HepG2 (cell line): ENCODE measurements around the gene IL3RA. TPM values are rescaled to one million over a fixed set of nuclear protein-coding genes. Genes with fewer than 3 reads are reported as not detected.

Experiments
- ATAC-seq: fragments of 200-7000 bp; cut with Tn5 transposase; 3 replicates; pipeline ENCODE4 v1.9.1; 2020; ENCODE audit warnings: mild to moderate bottlenecking, moderate library complexity
- BruUV-seq: library from RNA; stranded (reverse); fragments of 400-500 nt; replicated peaks from 2 replicates; lab custom pipeline; 2021; lab: Mats Ljungman, UMichigan
- CTCF ChIA-PET: fragments of 300-600 bp; formaldehyde crosslinking; extraction: SDS; loops from one replicate; lab custom pipeline; 2021; ENCODE audit warnings: low total read pairs, inconsistent platforms, low intra/inter-chr PET ratio; lab: Yijun Ruan, JAX
- POLR2A ChIA-PET: fragments of 350-600 bp; sonication (Branson Sonifier 250); formaldehyde crosslinking; loops from one replicate; lab custom pipeline; 2020; ENCODE audit warnings: antibody characterized with exemption, inconsistent platforms; lab: Yijun Ruan, JAX
- DNase-seq: peaks from one replicate; pipeline ENCODE4 v3.0.0-alpha.2; 2015; ENCODE audit warnings: low spot score
- FAIRE-seq: peaks from 3 replicates; lab custom pipeline; 2011; peaks lifted over from hg19 to GRCh38; lab: Jason Lieb, UNC
- H2AFZ ChIP-seq: one replicate; pipeline ENCODE4 v1.6.1; 2011; ENCODE audit warnings: low read length, inconsistent platforms
- H3K27ac ChIP-seq: fragments of 300-600 bp; 3 replicates; pipeline ENCODE4 v1.8.0; 2011; ENCODE audit warnings: mixed run types, mild to moderate bottlenecking, mixed read lengths, low read length, inconsistent platforms; ENCODE audit not compliant: insufficient read depth; ENCODE audit errors: extremely low read length
- H3K27me3 ChIP-seq, 2 experiments: fragments of 200-600 bp in 1 of 2; 2 replicates in 1 of 2; 3 replicates in 1 of 2; pipeline versions ENCODE4 v1.6.0 to v1.8.0; 2011; ENCODE audit warnings: low read length in 2 of 2, mild to moderate bottlenecking in 2 of 2, moderate library complexity in 2 of 2, inconsistent platforms in 1 of 2; ENCODE audit not compliant: insufficient read depth in 2 of 2, control insufficient read depth in 1 of 2
- H3K36me3 ChIP-seq, 2 experiments: fragments of 200-600 bp in 1 of 2; replicated peaks in 1 of 2; 2 replicates in 1 of 2; 3 replicates in 1 of 2; pipeline versions ENCODE4 v1.5.1 to v1.8.0; 2011; ENCODE audit warnings: low read length in 2 of 2, inconsistent platforms in 1 of 2; ENCODE audit not compliant: insufficient read depth in 2 of 2, control insufficient read depth in 1 of 2
- H3K4me1 ChIP-seq: 2 replicates; pipeline ENCODE4 v1.5.1; 2012; ENCODE audit warnings: low read length, inconsistent platforms; ENCODE audit not compliant: insufficient read depth
- H3K4me2 ChIP-seq: 2 replicates; pipeline ENCODE4 v1.6.0; 2011; ENCODE audit warnings: low read depth, low read length, inconsistent platforms
- H3K4me3 ChIP-seq, 3 experiments: fragments of 200-600 bp in 1 of 3; sonication (generic), shearing (Covaris generic) in 1 of 3; replicated peaks in 1 of 3; 2 replicates each; pipeline ENCODE4 v1.5.1; 2011 to 2016; ENCODE audit warnings: low read length in 3 of 3, inconsistent platforms in 2 of 3, low read depth in 2 of 3, mild to moderate bottlenecking in 2 of 3, control low read depth in 1 of 3, mixed read lengths in 1 of 3; ENCODE audit not compliant: insufficient read depth in 1 of 3
- H3K79me2 ChIP-seq: one replicate; pipeline ENCODE4 v1.6.1; 2011; ENCODE audit warnings: low read length, inconsistent platforms; ENCODE audit not compliant: insufficient read depth
- H3K9ac ChIP-seq: 2 replicates; pipeline ENCODE4 v1.6.0; 2011; ENCODE audit warnings: mild to moderate bottlenecking, low read depth, low read length, inconsistent platforms; ENCODE audit not compliant: insufficient read depth
- H3K9me3 ChIP-seq: 2 replicates; pipeline ENCODE4 v1.5.1; 2012; ENCODE audit warnings: mild to moderate bottlenecking, low read length
- H4K20me1 ChIP-seq: 2 replicates; pipeline ENCODE4 v1.6.0; 2011; ENCODE audit warnings: inconsistent platforms, mild to moderate bottlenecking, low read length, moderate library complexity; ENCODE audit not compliant: insufficient read depth
- ADNP ChIP-seq: sonication (generic); formaldehyde crosslinking; IDR thresholded peaks from 2 replicates; pipeline ENCODE4 v1.4.0; 2020; ENCODE audit warnings: missing genetic modification reagents
- BORCS8-MEF2B ChIP-seq: sonication (generic); formaldehyde crosslinking; IDR thresholded peaks from 2 replicates; pipeline ENCODE4 v1.8.0; 2022; ENCODE audit warnings: mild to moderate bottlenecking, missing genetic modification reagents
- CEBPG ChIP-seq: IDR thresholded peaks from 2 replicates; pipeline ENCODE4 v1.6.1; 2016
- CSRNP2 ChIP-seq: sonication (generic); formaldehyde crosslinking; conservative IDR thresholded peaks from 2 replicates; pipeline ENCODE4 v1.8.0; 2022; ENCODE audit warnings: low read depth, missing genetic modification reagents
- ELF1 ChIP-seq: sonication (generic); formaldehyde crosslinking; IDR thresholded peaks from 2 replicates; pipeline ENCODE4 v1.4.0; 2020; ENCODE audit warnings: missing genetic modification reagents
- FOXC1 ChIP-seq: sonication (generic); formaldehyde crosslinking; IDR thresholded peaks from 2 replicates; pipeline ENCODE4 v1.8.0; 2022; ENCODE audit warnings: mild to moderate bottlenecking, missing genetic modification reagents, borderline replicate concordance
- IRF1 ChIP-seq: sonication (generic); formaldehyde crosslinking; IDR thresholded peaks from 2 replicates; pipeline ENCODE4 v1.4.0; 2020; ENCODE audit warnings: low read depth, mild to moderate bottlenecking, missing genetic modification reagents
- POLR2A ChIP-seq, 2 experiments: IDR thresholded peaks; 2 replicates each; pipeline ENCODE4 v1.6.1; 2011; ENCODE audit warnings: low read depth in 2 of 2, low read length in 2 of 2, mild to moderate bottlenecking in 1 of 2, moderate library complexity in 1 of 2; ENCODE audit not compliant: insufficient read depth in 1 of 2
- POLR2AphosphoS5 ChIP-seq: IDR thresholded peaks from 2 replicates; pipeline ENCODE4 v1.6.1; 2012; ENCODE audit warnings: low read depth, low read length
- POLR2G ChIP-seq: fragments of 200-400 bp; formaldehyde crosslinking; IDR thresholded peaks from 2 replicates; pipeline ENCODE4 v1.6.1; 2018; ENCODE audit warnings: mild to moderate bottlenecking, low read depth, low read length, moderate library complexity
- RBM22 ChIP-seq: fragments of 200-400 bp; formaldehyde crosslinking; optimal IDR thresholded peaks from 2 replicates; pipeline ENCODE3; 2017; ENCODE audit warnings: mild to moderate bottlenecking, low read length, moderate library complexity
- REPIN1 ChIP-seq: sonication (generic); formaldehyde crosslinking; IDR thresholded peaks from 2 replicates; pipeline ENCODE4 v1.8.0; 2022; ENCODE audit warnings: missing genetic modification reagents, low read depth, mild to moderate bottlenecking, borderline replicate concordance
- TOPORS ChIP-seq: sonication (generic); formaldehyde crosslinking; IDR thresholded peaks from 2 replicates; pipeline ENCODE4 v1.8.0; 2023; ENCODE audit warnings: mild to moderate bottlenecking, missing genetic modification reagents
- ZMYM3 ChIP-seq: sonication (generic); formaldehyde crosslinking; IDR thresholded peaks from 2 replicates; pipeline ENCODE4 v1.5.1; 2020; ENCODE audit warnings: mild to moderate bottlenecking, missing genetic modification reagents
- WGBS: methylation state at CpG from one replicate; pipeline ENCODE4 v1.1.6; 2017; ENCODE audit warnings: low lambda C conversion rate; 5-methylcytosine and 5-hydroxymethylcytosine counted together
- in situ Hi-C: cut with HindIII; loops from 2 replicates; pipeline ENCODE4 v1.10.0; 2017; ENCODE audit warnings: low pct_unique_long_range_greater_than_20kb; ENCODE audit not compliant: extremely low pct_ligation_motif_present
- intact Hi-C: fragments of 100-400 bp; cut with micrococcal nuclease; formaldehyde crosslinking; loops from one replicate; pipeline ENCODE4 v1.10.0; 2022; ENCODE audit not compliant: unreplicated experiment
- polyA plus RNA-seq, 8 experiments: library from polyadenylated mRNA; depleted of rRNA in 3 of 8; stranded (reverse) in 7 of 8; unstranded in 1 of 8; fragments of >200 nt; fragmentation: Illumina TruSeq in 4 of 8; extraction: Trizol in 4 of 8; gene quantifications; 2 replicates each; pipeline versions ENCODE4 v1.2.1 to v1.2.3, GENCODE V29; 2011 to 2016; ENCODE audit warnings: low read depth in 4 of 8, missing spikeins in 1 of 8, mixed read lengths in 1 of 8; ENCODE audit not compliant: insufficient read depth in 1 of 8
- total RNA-seq, 5 experiments: library from RNA; depleted of rRNA; stranded (reverse); fragments of >200 nt; fragmentation: Illumina TruSeq; extraction: Trizol; gene quantifications; 2 replicates each; pipeline ENCODE4 v1.2.3, GENCODE V29; 2016; ENCODE audit warnings: low read depth in 1 of 5

The IL3RA gene
- total and polyA plus RNA-seq, 2 of the 13 experiments (the other 11 are each of a cell fraction or from before 2014, with no cell fraction given), result not detected

GRCh38 chrX:1417921-1418771 lies 81.6 kb downstream of the IL3RA start:
- ATAC-seq, result no peak

More at GRCh38 chrX:1417921-1418771, 81.6 kb downstream of the IL3RA start:
- Histone ChIP-seq H3K79me2 (no peaks in the 10 kb centered on the region), H4K20me1 (peaks cover 3% of the 10 kb centered on the region; the same call in 1 of the 2 replicates), H3K27me3 (no peaks in the 10 kb centered on the region), H3K27ac (no peak overlapping the region), H3K36me3 (peaks cover 9 to 19% of the 10 kb centered on the region in 2 experiments; a peak in 4 of 5 replicates), H3K4me1 (peaks cover 12% of the 10 kb centered on the region), H3K4me3 (no peak overlapping the region), H3K4me2 (no peak overlapping the region), H3K9me3 (peaks cover 9% of the 10 kb centered on the region; the same call in 1 of the 2 replicates), H3K9ac (no peak overlapping the region), H2AFZ (no peak overlapping the region)
- intact Hi-C loops (no loop called here), in situ Hi-C loops (no loop called here)
- TF ChIP-seq IRF1 (no peak), CEBPG (CRISPR knock-in tag) (no peak), CSRNP2 (no peak), TOPORS (CRISPR knock-in tag) (0 out of 2 replicates have a peak, but pooled peaks have one; percentile 35), POLR2A (IDR thresholded peaks at IDR 0.05; ENCODE audit: insufficient read depth in 1 of 2, low read depth in 2 of 2, low read length in 2 of 2) (0 out of 4 replicates have a peak, but pooled peaks of 1 of the 2 experiments have one; percentile 22), RBM22 (peak; percentile 72), BORCS8-MEF2B (peak; percentile 31; the same call in 1 of the 2 replicates), FOXC1 (no peak), POLR2AphosphoS5 (peak; percentile 44; the same call in 1 of the 2 replicates), ELF1 (CRISPR knock-in tag) (no peak), REPIN1 (CRISPR knock-in tag) (peak; percentile 48; the same call in 1 of the 2 replicates), ADNP (CRISPR knock-in tag) (peak; percentile 50; the same call in 1 of the 2 replicates), POLR2G (peak; percentile 19; the same call in 1 of the 2 replicates), ZMYM3 (CRISPR knock-in tag) (peak; percentile 91)
- BruUV-seq, result no TSS peak
- 99% methylated on average over 19 of the region's 20 CpGs for WGBS
- POLR2A ChIA-PET, result no interaction called here
- FAIRE-seq (no peak), DNase-seq (no peak)
- CTCF ChIA-PET, result no interaction called here
